HG03175 (cell line): ENCODE data around the gene PRDM16.

Source experiments
- ATAC-seq: cut with Tn5 transposase; IDR thresholded peaks from one replicate; pipeline ENCODE4 v1.9.1; 2021; ENCODE audit warnings: mild to moderate bottlenecking, moderate library complexity; ENCODE audit not compliant: unreplicated experiment

The PRDM16 gene

GRCh38 chr1:3401585-3402257 is 332.7 kb downstream of the PRDM16 start:
- no peak for ATAC-seq

- ATAC-seq, result no peak
Observed at GRCh38 chr1:3402258-3403010, 333.4 kb downstream of the PRDM16 start.

- ATAC-seq, result no peak
Observed at GRCh38 chr1:3403011-3403345, 334.0 kb downstream of the PRDM16 start.

GRCh38 chr1:3403388-3404231 is 334.6 kb downstream of the PRDM16 start:
- ATAC-seq, result no peak

- no peak for ATAC-seq
Observed at GRCh38 chr1:3404301-3404700, 335.3 kb downstream of the PRDM16 start.

- no peak for ATAC-seq
Observed at GRCh38 chr1:3404801-3405200, 335.8 kb downstream of the PRDM16 start.

GRCh38 chr1:3405491-3405890 is 336.5 kb downstream of the PRDM16 start:
- ATAC-seq, result no peak

- no peak for ATAC-seq
Observed at GRCh38 chr1:3405974-3406867, 337.2 kb downstream of the PRDM16 start.

GRCh38 chr1:3407021-3407420 is 338.0 kb downstream of the PRDM16 start:
- no peak for ATAC-seq

- ATAC-seq, result no peak
Observed at GRCh38 chr1:3408751-3409266, 339.8 kb downstream of the PRDM16 start.

GRCh38 chr1:3409366-3410141 is 340.6 kb downstream of the PRDM16 start:
- ATAC-seq, result no peak

GRCh38 chr1:3410142-3410925 is 341.3 kb downstream of the PRDM16 start:
- ATAC-seq, result no peak

- no peak for ATAC-seq
Observed at GRCh38 chr1:3411806-3412205, 342.8 kb downstream of the PRDM16 start.

- ATAC-seq, result no peak
Observed at GRCh38 chr1:3412376-3412775, 343.4 kb downstream of the PRDM16 start.

- ATAC-seq, result no peak
Observed at GRCh38 chr1:3413975-3414710, 345.1 kb downstream of the PRDM16 start.

GRCh38 chr1:3415260-3416090 is 346.5 kb downstream of the PRDM16 start:
- ATAC-seq, result no peak

- no peak for ATAC-seq
Observed at GRCh38 chr1:3417082-3417739, 348.2 kb downstream of the PRDM16 start.
